ENCODE measurements around the gene SCFD2.
"Not testable (repeated sequence)": the region's sequence is repeated elsewhere in the genome, so short reads cannot be mapped to it uniquely, and the experiment has no call there.

The SCFD2 gene

GRCh38 chr4:53139256-53139655 lies 226.6 kb downstream of the SCFD2 start:
- not testable (repeated sequence) for DNase-seq (ENCODE audit: low read depth)

DNA sequence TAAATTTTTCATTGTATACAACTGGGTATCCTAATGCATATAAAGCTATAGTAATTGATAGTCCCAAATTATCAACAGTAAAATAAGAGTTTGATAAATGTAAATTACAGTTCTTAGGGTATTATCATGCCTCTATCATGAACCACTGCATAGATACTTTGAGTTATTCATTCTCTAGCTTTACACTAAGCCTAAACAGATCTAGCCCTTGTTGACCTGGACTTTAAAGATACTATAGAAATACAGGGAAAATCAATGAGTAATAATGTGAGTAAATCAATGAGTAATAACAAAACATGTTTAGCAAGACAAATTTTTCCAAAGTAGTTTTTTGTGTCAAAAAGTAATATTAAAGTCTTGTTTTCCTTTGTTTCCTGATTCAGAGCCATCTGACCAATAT lies 228.4 kb downstream of the SCFD2 start:
- no peak for DNase-seq (ENCODE audit: low read depth)

GRCh38 chr4:53136954-53137353 lies 228.9 kb downstream of the SCFD2 start:
- no peak for DNase-seq (ENCODE audit: low read depth)

GRCh38 chr4:53132132-53132891 lies 233.5 kb downstream of the SCFD2 start:
- no peak for DNase-seq (ENCODE audit: low read depth)

- no peak for DNase-seq (ENCODE audit: low read depth)
Measured at GRCh38 chr4:53131562-53131925, 234.3 kb downstream of the SCFD2 start.

DNA sequence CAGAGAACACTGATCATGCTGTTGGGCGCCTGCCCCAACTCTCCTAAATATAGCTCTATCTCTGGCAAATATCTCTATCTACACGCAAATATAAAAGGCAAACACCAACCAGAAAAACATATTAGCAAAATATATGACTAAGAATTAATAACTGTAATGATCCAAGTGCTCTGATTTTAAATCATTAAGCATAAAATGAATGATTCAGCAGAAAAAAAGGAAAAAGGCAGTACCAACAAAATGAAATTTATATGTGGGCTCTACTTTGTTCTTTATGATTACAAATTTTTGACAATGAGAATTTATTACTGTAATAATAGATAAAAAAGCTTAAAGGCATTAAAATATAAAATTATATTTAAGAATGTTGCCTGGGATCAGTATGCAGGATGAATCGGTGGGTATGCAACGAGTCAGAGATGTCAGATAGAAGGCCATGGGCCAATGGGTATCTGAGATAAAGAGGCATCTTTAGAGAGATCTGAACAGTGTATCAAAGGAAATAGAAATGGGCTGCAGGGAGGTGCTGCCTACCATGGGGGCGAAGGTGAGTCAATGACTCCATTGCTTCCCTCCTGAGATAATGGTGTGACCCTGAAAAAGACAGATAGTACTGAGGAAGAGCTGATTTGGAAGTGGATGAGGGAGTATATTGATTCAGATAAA lies 234.8 kb downstream of the SCFD2 start:
- no peak for DNase-seq (ENCODE audit: low read depth)

- no peak for DNase-seq (ENCODE audit: low read depth)
Measured at GRCh38 chr4:53128706-53129357, 237.0 kb downstream of the SCFD2 start.

DNA sequence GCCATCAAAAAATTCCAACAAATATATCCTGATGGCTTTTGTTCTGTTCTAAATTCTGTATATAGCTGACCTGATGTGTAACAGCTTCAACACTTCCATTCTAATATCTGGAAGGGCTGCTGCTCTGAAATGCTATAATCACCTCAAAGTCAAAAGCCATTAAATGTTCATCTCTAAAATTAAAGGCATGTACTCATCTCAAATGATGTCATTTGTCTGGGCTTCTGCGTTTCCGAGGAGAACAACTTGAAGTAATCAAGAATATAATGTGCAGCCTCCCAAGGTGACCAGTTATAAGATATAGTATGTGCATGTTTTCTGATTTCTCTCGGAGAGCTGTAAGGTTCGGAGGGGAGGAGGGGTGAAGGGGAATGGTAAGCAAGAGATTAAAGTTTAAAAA lies 237.6 kb downstream of the SCFD2 start:
- no peak for DNase-seq (ENCODE audit: low read depth)

- no peak for DNase-seq (ENCODE audit: low read depth)
Measured at GRCh38 chr4:53127365-53127764, 238.5 kb downstream of the SCFD2 start.

DNA sequence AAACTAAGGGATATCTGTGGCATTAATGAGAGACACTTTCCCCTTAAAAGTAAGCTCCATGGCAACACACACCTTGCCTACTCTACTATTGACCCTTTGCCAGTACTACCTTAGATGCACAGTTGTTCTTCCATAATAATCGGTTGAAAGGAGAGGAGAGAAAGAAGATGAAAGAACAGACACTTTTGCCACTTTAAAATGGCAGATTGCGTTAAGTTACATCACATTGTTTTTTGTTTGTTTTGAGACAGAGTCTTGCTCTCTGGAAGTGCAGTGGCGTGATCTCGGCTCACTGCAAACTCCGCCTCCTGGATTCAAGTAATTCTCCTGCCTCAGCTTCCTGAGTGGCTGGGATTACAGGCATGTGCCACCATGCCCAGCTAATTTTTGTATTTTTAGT lies 239.8 kb downstream of the SCFD2 start:
- no peak for DNase-seq (ENCODE audit: low read depth)

GRCh38 chr4:53123819-53124218 lies 242.0 kb downstream of the SCFD2 start:
- no peak for DNase-seq (ENCODE audit: low read depth)

GRCh38 chr4:53123171-53123570 lies 242.7 kb downstream of the SCFD2 start:
- DNase-seq (ENCODE audit: low read depth): no peak

DNA sequence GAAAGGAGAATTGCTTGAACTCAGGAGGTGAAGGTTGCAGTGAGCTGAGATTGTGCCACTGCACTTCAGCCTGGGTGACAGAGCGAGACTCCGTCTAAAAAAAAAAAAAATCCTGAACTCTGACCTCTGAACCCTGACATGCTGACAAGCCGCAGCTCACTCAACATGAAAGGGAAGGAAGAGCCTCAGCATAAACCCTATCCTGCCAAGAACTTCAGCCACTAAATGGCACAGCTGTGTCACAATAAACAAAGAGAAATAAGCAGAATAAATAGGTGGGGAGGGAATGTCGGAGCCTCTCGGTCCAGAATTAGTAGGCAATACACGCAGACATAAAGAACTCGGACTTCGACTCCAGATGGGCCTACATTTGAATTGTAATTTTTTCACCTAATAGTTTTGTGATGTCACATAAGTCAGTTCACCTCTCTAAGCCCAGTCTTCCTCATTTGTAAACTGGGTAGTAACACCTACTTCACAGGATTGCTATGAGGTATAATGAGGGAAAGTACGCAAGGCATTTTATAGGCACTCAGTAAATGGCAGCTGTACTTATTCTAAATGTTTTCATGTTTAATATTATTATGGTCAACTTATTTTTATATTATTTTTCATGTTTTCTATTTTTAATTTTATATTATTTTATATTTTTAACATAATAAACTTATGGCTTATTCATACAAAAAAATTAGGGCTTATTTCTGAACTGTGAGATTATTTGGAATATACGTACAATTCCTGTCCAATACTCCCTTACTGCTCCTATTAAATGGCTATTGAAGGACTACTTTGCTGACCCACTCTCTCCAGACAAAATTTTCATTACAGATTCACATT lies 243.4 kb downstream of the SCFD2 start:
- DNase-seq (ENCODE audit: low read depth): no peak

GRCh38 chr4:53121264-53121865 lies 244.5 kb downstream of the SCFD2 start:
- no peak for DNase-seq (ENCODE audit: low read depth)

- no peak for DNase-seq (ENCODE audit: low read depth)
Measured at GRCh38 chr4:53120778-53121177, 245.1 kb downstream of the SCFD2 start.

DNA sequence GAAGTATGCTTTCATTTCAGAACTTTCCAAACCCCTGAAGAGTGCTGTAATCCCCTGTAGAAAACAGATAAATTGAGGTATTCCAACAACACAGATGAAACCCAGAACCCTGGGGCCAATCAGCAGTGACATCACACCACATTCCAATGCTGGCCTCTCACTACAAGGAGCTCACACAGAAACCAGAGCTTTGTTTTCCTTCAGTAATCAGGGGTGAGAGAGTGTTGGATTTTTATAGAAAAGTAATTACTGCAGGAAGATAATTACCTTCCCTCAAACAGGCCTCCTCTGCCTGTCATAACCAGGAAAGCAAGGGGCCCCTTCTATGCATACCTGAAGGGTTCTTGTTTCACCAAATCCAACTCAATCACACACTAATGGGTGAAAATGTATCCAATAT lies 246.2 kb downstream of the SCFD2 start:
- DNase-seq (ENCODE audit: low read depth): no peak

DNA sequence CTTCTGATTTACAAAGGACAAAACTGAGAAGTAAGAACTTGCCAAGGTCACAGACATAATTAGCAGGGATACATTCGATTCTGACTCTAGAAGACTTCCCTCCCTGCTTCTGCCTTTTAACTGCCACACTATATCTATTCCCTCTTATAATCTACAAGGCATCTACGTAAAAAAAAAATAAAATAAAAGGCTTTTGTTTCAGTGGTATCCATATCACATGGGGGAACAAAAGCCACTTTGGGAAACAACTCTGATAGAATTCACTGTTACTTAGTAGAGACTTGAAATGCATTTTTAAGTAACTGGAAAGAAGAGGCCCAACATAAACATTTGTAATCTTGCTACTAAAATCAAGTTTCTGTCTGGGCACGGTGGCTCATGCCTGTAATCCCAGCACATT lies 247.2 kb downstream of the SCFD2 start:
- no peak for DNase-seq (ENCODE audit: low read depth)

GRCh38 chr4:53116954-53117353 lies 248.9 kb downstream of the SCFD2 start:
- DNase-seq (ENCODE audit: low read depth): no peak

GRCh38 chr4:53113431-53114225 lies 252.2 kb downstream of the SCFD2 start:
- no peak for DNase-seq (ENCODE audit: low read depth)

- no peak for DNase-seq (ENCODE audit: low read depth)
Measured at GRCh38 chr4:53105313-53105712, 260.5 kb downstream of the SCFD2 start.

DNA sequence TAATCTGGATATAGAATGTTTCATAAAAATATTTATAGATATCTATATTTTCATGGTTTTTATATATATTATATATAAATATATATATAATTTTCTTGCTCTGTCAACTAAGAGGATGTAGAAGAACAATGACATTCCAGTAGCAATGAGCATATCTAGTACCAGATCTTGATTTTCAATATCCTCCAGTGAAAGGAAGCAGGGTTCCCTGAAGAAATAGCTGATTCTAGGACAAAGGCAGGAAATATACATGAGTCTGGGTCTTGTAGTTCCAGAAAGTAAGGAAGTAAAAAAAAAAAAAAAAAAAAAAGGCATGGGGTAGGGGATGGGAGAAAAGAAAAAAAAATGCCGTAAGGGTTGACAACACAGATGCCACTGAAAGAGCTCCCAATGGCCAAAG lies 262.4 kb downstream of the SCFD2 start:
- DNase-seq (ENCODE audit: low read depth): no peak
